ENCODE measurements around the gene SHF.
"Not testable (repeated sequence)": the region's sequence is repeated elsewhere in the genome, so short reads cannot be mapped to it uniquely, and the experiment has no call there.

The SHF gene

DNA sequence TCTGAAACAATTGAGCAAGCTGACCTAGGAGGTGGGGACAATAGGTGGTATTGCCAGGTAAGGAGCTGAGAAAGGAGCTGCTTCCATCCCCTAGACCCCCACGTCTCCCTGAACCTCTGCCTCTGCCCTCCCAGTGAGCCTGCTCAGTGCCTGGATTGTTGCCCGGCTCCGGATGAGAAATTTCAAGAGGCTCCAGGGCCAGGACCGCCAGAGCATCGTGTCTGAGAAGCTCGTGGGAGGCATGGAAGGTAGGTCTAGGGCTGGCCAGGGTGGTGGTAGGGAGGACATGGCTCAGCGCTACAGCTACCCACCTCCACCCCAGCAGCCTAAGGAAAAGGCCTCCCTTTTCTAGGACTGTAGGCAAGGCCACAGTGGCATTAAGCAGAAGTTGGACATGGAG lies 44.7 kb downstream of the SHF start:
- DNase-seq = no peak

GRCh38 chr15:45141386-45141785 lies 46.4 kb downstream of the SHF start:
- DNase-seq = no peak

DNA sequence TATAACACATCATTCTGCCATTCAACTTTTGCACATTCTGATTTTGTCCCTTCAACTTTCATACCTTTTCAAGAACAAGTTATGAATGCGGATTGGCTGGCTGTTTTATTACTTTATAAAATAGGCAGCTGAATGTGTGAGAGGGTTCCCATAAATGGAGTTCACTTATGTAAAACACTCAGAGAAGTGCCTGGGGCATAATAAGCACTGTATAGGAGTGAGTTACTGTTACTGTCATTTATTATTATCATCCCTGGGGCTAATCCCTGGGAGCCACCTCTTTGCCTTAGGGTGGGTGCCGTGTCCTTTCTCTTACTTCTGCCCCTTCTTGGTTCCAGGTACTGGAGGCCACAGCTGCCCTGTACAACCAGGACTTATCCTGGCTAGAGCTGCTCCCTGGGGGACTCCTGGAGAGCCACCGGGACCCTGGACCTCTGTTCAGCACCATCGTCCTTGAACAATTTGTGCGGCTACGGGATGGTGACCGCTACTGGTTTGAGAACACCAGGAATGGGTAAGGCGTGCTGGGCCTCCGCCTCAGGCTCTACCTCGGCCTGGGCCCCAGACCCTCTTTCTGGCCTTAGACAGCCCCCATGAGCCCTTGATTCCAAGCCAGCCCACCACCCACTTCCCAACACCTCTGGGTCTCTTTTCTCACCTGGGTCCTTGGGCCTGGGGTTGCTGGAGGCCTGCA lies 47.1 kb downstream of the SHF start:
- no peak for DNase-seq

- no peak for DNase-seq
Measured at GRCh38 chr15:45139770-45140169, 48.0 kb downstream of the SHF start.

- no peak for DNase-seq
Measured at GRCh38 chr15:45138814-45139765, 48.7 kb downstream of the SHF start.

DNA sequence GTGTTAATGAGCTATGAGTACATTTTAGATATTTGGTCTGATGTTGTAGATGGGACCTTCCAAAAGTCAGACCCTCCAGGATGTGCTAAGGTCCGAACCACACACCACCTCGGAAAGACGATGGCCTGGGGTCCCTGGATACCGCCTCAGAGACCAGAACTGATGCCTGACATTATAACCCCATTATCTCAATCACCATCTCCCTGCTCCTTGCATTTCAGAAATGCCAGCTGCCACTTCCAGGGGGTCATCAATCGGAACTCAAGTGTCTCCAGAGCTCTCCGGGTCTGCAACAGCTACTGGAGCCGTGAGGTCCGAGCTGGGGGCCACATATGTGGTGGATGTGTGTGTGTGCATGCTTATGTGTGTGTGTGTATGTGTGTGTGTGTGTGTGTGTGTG lies 50.1 kb downstream of the SHF start:
- no peak for DNase-seq

DNA sequence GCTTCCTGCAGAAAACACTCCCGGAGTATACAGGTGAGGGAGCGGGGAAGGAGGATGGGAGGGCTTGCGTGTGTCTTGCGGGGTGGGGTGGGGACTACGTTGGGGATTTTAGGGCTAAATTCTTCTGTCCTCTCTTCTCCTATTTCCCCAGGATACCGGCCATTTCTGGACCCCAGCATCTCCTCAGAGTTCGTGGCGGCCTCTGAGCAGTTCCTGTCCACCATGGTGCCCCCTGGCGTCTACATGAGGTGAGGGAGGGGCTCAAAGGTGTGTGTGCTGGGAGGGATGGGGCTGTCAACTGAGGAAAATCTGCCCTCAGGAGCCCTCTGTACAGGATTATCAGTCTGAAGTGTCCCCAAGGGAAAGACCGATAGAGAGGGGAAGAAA lies 51.4 kb downstream of the SHF start:
- no peak for DNase-seq

DNA sequence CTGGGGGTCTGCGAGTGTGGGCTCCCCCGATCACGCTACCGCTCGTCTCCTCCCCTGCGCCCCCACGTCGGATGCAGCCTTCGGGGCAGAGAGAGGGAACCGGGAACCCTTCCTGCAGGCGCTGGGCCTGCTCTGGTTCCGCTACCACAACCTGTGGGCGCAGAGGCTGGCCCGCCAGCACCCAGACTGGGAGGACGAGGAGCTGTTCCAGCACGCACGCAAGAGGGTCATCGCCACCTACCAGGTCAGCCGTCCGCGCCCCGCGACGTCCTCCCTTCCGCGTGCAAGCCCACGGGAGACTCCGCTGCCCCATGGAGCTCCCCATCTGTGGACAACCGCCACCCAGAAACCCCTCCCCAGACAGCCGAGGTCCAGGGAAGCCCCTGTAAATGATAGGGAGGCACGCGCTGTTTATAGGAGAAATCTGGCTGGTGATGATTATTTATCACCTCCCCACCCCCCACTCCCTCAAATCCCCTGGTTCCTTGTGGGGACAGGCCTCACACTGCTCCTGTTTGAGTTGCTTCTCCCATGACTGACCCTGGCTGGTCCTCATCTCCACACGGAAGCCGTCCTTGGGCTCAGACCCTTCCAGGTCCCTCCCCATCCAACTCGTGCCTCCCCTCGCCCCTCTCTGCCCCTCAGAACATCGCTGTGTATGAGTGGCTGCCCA lies 51.9 kb downstream of the SHF start:
- DNase-seq = not testable (repeated sequence)

GRCh38 chr15:45134682-45135604 lies 52.8 kb downstream of the SHF start:
- no peak for DNase-seq

- no peak for DNase-seq
Measured at GRCh38 chr15:45134046-45134445, 53.7 kb downstream of the SHF start.

GRCh38 chr15:45133561-45133920 lies 54.2 kb downstream of the SHF start:
- no peak for DNase-seq

- no peak for DNase-seq
Measured at GRCh38 chr15:45132844-45133560, 54.8 kb downstream of the SHF start.

DNA sequence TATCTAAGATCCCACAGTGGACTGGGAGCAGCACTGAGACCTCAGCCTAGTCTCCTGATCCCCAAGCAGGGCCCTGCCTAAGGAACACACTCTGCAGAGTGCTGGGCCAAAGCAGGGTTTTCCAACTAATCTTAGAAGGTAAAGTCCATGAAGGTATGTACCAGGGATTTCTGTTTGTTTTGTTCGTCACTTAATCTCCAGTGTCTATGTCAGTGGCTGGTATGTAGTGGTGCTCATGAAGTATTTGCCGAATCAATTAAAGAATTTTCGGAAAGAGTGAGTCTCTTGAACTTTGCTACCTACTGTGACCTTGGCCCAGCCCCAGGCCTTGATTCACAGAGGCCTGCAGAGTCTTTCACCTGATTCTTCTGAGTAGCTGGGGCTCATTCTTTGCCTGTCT lies 56.3 kb downstream of the SHF start:
- no peak for DNase-seq

DNA sequence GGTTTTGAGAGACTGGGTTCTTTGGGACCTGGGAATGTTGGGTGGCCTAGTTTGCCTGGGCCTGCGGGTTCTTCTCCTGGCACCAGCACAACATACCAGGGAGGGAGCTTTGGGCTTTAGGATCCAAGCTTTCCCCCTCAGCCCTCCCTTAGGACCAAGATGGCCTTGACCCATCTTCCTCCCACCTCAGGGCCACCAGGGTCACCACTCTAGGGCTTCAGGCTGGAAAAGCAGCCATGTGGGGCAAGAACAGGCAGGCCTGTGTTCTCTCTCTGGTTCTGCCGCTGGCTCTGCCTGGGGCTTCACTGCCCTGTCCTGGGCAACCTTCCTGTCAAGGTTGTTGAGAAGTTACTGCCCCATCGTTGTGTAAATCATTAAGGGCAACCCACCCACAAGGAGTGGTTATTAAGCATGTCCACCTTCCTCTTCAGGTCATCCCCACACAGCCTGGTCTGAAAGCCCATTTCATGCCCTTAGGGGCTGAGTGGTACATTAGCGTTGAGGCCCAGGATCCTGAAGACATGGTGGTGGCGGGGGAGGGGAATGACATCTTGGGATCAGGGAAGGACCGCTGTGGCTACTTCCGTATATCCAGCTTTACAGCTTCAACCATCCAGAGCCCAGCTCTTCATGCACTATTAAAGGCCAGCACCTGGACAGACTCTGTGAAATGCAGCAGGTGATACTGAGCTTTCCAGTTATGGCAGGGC lies 57.3 kb downstream of the SHF start:
- DNase-seq = no peak

DNA sequence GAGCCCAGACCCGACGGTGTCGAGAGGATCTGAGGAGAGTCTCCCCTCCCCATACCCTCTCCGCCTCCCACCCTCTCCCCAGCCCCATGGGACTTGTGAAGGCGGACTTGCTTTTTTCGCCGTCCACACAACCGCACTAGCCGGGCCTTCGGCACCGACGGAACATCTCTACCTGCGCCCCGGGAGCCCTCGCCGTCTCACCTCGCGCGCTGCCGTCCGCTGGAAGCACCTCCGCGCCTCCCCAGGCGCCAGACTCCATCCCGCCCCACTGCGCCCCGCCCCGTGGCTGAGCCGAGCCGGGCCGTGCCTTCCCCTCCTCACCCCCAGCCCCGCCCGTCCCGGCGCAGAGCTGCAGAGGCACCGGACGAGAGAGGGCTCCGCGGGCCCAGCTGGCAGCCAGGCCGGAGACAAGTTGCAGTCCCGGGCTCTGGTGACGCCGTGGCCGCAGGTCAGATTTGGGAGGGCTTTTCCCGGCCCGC lies 58.1 kb downstream of the SHF start, which contains the start of the genes DUOX1 and DUOXA1:
TSS of gene DUOX1 (plus strand) at position 344 of the 479 bp plus-strand sequence. CDS start 1,973 bp downstream, outside the sequence.
TSS of gene DUOXA1 (minus strand) at position 229 of the 479 bp plus-strand sequence. CDS start 6,865 bp downstream, outside the sequence.
- DNase-seq = no peak

GRCh38 chr15:45128971-45129639 lies 58.7 kb downstream of the SHF start:
- no peak for DNase-seq

DNA sequence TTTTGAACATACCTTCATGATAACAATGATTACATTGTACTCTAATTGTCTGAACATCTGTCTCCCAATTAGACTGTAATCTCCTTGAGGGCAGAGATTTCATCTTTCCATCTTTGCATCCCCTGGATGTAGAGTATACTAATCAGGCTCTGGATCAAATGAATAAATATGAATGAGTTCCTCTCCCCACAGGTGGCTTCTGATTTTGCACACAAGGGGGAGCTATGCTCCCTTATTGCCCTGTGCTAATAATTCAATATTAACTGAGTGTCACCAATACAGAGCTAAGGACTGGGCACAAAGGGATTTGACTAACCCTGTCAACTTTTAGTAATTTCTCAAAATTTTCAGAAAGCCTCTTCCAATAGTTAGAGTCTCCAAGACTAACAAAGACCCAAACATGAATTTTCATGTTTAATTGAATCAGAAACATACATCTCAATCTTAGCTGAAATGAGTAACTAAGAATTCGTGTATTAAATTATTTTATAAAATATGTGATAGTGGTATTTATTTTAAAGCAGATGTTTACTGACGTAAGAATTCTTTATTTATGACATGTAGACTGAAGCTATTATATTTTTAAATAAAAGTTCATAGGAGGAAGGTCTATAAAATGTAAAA lies 61.1 kb downstream of the SHF start:
- no peak for DNase-seq

GRCh38 chr15:45123397-45123796 lies 64.4 kb downstream of the SHF start:
- DNase-seq = no peak

- no peak for DNase-seq
Measured at GRCh38 chr15:45122719-45123118, 65.0 kb downstream of the SHF start.

Measured in NCI-H1436 treated with DMSO at 0.1 percent for 48 hours (cell line).